Mesendoderm (in vitro differentiated cells): ENCODE data around the gene NTRK1.

Experiments used
- DNase-seq: peaks from one replicate; pipeline ENCODE4 v3.0.0; 2013
- H2AK5ac ChIP-seq: 2 replicates; pipeline ENCODE4 v1.6.1; 2013; ENCODE audit warnings: low read length, inconsistent platforms
- H2BK120ac ChIP-seq: 2 replicates; pipeline ENCODE4 v1.6.1; 2013; ENCODE audit warnings: low read depth, mild to moderate bottlenecking, low read length, moderate library complexity, mixed read lengths
- H2BK15ac ChIP-seq: replicated peaks from 2 replicates; pipeline ENCODE4 v1.6.1; 2013; ENCODE audit warnings: low read depth, mild to moderate bottlenecking, moderate library complexity
- H2BK5ac ChIP-seq: 2 replicates; pipeline ENCODE4 v1.6.1; 2013; ENCODE audit warnings: low read length, inconsistent platforms
- H3K18ac ChIP-seq: 2 replicates; pipeline ENCODE4 v1.6.1; 2013; ENCODE audit warnings: mild to moderate bottlenecking, low read length, mixed read lengths
- H3K23ac ChIP-seq: one replicate; pipeline ENCODE4 v1.6.1; 2013; ENCODE audit warnings: low read length
- H3K27ac ChIP-seq: 2 replicates; pipeline ENCODE4 v1.5.1; 2013; ENCODE audit warnings: low read depth, mild to moderate bottlenecking, inconsistent platforms, low read length, moderate library complexity
- H3K27me3 ChIP-seq: 2 replicates; pipeline ENCODE4 v1.6.1; 2013; ENCODE audit warnings: low read length, control low read depth, mild to moderate bottlenecking, inconsistent platforms; ENCODE audit not compliant: insufficient read depth, poor library complexity
- H3K36me3 ChIP-seq: 2 replicates; pipeline ENCODE4 v1.6.1; 2013; ENCODE audit warnings: low read length, inconsistent platforms; ENCODE audit not compliant: control insufficient read depth, insufficient read depth
- H3K4ac ChIP-seq: one replicate; pipeline ENCODE4 v1.6.1; 2013; ENCODE audit warnings: low read depth, mild to moderate bottlenecking, low read length, moderate library complexity
- H3K4me1 ChIP-seq: 2 replicates; pipeline ENCODE4 v1.6.1; 2013; ENCODE audit warnings: low read depth, low read length, inconsistent platforms; ENCODE audit not compliant: control insufficient read depth
- H3K4me2 ChIP-seq: 2 replicates; pipeline ENCODE4 v1.6.1; 2013; ENCODE audit warnings: low read length
- H3K4me3 ChIP-seq: 2 replicates; pipeline ENCODE4 v1.5.1; 2013; ENCODE audit warnings: mild to moderate bottlenecking, low read length
- H3K56ac ChIP-seq: one replicate; pipeline ENCODE4 v1.6.1; 2013; ENCODE audit warnings: low read length
- H3K79me1 ChIP-seq: 2 replicates; pipeline ENCODE4 v1.6.1; 2013; ENCODE audit warnings: low read length, inconsistent platforms
- H3K79me2 ChIP-seq: 2 replicates; pipeline ENCODE4 v1.6.1; 2013; ENCODE audit warnings: mild to moderate bottlenecking, low read length; ENCODE audit not compliant: control insufficient read depth, insufficient read depth
- H3K9ac ChIP-seq: 2 replicates; pipeline ENCODE4 v1.6.1; 2013; ENCODE audit warnings: low read length, inconsistent platforms
- H4K5ac ChIP-seq: one replicate; pipeline ENCODE4 v1.6.1; 2013; ENCODE audit warnings: low read length
- H4K8ac ChIP-seq: one replicate; pipeline ENCODE4 v1.6.1; 2013; ENCODE audit warnings: low read depth, mild to moderate bottlenecking, control low read depth, low read length, moderate library complexity
- WGBS: extraction: QIAGEN DNeasy Blood & Tissue Kit; methylation state at CpG from one replicate; pipeline ENCODE4 v1.1.7; 2013; ENCODE audit warnings: low lambda C conversion rate, missing lambda C conversion rate; ENCODE audit not compliant: insufficient coverage; ENCODE audit errors: extremely low coverage; 5-methylcytosine and 5-hydroxymethylcytosine counted together

The NTRK1 gene

DNA sequence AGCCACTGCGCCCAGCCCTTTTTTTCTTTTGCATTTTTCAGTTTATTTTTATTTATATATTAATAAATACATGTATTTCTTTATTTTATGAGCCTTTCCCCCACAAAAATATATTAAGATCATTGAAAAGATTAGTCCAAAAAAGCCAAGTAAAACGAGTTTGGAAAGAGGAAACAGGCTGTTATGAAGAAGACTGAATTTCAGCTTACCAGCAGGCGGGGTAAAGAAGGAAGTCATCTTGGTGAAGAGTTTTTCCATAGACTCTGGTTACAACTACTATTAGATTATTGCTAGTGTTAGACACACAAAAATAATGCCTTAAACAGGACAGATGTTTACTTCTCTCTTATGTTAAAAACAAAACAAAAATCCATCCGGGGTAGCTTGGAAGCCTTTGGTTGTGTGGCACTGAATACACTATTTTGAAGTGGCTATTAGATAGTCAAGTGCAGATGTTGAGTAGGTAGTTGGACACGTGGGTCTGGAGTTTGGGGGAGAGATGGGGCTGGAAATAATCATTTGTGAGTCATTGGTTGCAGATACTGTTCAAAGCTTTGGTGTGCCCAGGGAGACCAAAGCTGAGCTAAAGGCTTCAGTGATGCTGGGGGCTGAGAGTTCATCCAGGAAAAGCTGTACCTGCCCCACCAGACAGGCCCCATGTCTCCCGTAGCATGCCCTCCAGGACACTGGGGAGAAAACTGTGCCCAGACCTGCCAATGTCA lies 51.1 kb downstream of the NTRK1 start:
- Histone ChIP-seq H3K18ac (no peak overlapping the region), H2BK5ac (no peak overlapping the region), H2AK5ac (no peak overlapping the region), H3K27me3 (no peaks in the 10 kb centered on the region), H2BK15ac (no peak overlapping the region), H3K9ac (no peak overlapping the region), H2BK120ac (no peak overlapping the region), H3K4me1 (no peaks in the 10 kb centered on the region), H4K8ac (no peak overlapping the region), H3K56ac (no peak overlapping the region), H3K4me3 (no peak overlapping the region), H3K79me2 (no peaks in the 10 kb centered on the region), H3K27ac (no peak overlapping the region), H3K36me3 (no peaks in the 10 kb centered on the region), H4K5ac (no peak overlapping the region), H3K79me1 (no peaks in the 10 kb centered on the region), H3K4me2 (no peak overlapping the region), H3K23ac (no peak overlapping the region), H3K4ac (no peak overlapping the region)
- DNase-seq: no peak
- no CpG with 5 or more reads among the region's 6 CpGs for WGBS

DNA sequence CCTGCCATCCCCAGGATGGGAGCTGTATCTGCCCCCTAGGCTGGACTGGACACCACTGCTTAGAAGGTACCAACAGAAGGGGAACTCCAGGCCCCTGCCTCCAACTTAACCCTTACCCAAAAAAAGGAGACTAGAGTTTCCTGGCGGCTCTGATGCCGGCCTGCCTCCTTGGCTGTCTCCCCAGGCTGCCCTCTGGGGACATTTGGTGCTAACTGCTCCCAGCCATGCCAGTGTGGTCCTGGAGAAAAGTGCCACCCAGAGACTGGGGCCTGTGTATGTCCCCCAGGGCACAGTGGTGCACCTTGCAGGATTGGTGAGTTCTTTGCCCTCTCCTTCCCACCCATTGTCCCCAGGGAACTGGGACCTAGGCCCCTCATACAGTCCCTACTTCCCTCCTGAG lies 51.6 kb downstream of the NTRK1 start:
- H4K8ac ChIP-seq: no peak overlapping the region
- no peak overlapping the region for H2BK5ac ChIP-seq
- H3K79me1 ChIP-seq: no peaks in the 10 kb centered on the region
- no peak overlapping the region for H3K56ac ChIP-seq
- H3K4me2 ChIP-seq: no peak overlapping the region
- H2AK5ac ChIP-seq: no peak overlapping the region
- H3K18ac ChIP-seq: no peak overlapping the region
- H4K5ac ChIP-seq: no peak overlapping the region
- no peak overlapping the region for H3K23ac ChIP-seq
- H3K4me1 ChIP-seq: no peaks in the 10 kb centered on the region
- H2BK120ac ChIP-seq: no peak overlapping the region
- no peaks in the 10 kb centered on the region for H3K36me3 ChIP-seq
- H3K4ac ChIP-seq: no peak overlapping the region
- H3K27ac ChIP-seq: no peak overlapping the region
- no peaks in the 10 kb centered on the region for H3K79me2 ChIP-seq
- no peak overlapping the region for H3K4me3 ChIP-seq
- no peaks in the 10 kb centered on the region for H3K27me3 ChIP-seq
- no peak overlapping the region for H2BK15ac ChIP-seq
- no peak for DNase-seq
- H3K9ac ChIP-seq: no peak overlapping the region
- WGBS: no CpG with 5 or more reads among the region's 2 CpGs

DNA sequence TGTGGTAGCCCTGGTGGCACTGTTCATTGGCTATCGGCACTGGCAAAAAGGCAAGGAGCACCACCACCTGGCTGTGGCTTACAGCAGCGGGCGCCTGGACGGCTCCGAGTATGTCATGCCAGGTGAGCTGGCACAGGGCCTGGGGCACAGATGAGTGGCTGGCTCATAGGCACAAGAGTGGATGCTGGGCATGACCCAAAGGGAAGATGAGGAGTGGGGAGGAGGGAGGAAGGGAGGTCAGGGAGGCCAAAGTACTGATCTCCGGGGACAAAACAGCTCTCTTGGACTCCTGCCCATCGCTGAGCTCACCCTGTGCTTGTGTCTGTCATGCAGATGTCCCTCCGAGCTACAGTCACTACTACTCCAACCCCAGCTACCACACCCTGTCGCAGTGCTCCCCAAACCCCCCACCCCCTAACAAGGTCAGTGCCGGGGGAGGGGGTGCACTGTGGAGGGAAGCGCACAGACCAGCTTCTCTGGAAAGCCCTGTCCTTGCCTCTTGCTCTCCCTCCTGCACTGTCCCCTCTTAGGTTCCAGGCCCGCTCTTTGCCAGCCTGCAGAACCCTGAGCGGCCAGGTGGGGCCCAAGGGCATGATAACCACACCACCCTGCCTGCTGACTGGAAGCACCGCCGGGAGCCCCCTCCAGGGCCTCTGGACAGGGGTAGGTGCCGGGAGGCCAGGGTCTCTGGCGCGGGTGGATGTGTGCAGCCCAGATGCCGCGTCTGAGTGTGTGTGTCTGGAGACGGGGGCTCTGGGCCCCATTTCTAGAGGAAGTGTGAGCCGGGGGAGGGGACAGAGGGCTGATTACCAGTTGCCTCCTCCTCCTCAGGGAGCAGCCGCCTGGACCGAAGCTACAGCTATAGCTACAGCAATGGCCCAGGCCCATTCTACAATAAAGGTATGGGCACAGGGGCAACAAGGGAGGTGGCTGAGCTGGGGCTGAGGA lies 52.5 kb downstream of the NTRK1 start:
- H3K27ac ChIP-seq: no peak overlapping the region

DNA sequence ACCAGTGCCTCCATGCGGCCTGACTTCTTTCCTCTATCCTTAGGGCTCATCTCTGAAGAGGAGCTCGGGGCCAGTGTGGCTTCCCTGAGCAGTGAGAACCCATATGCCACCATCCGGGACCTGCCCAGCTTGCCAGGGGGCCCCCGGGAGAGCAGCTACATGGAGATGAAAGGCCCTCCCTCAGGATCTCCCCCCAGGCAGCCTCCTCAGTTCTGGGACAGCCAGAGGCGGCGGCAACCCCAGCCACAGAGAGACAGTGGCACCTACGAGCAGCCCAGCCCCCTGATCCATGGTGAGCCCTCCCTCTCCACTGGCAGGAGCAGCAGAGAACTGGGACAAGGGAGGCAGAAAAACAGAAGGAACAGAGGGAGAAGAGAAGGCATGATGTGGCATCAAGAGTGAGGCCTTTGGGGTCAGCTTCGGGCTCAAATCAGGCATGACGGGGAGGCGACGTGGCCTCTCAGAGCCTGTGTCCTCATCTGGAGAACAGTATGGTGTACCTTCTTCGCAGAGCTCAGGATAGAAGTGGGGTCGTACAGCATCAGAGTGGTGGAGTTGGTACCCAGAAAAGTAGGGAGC lies 53.2 kb downstream of the NTRK1 start:
- H2AK5ac ChIP-seq: no peak overlapping the region
- no peaks in the 10 kb centered on the region for H3K79me1 ChIP-seq
- no peak overlapping the region for H2BK5ac ChIP-seq
- no peaks in the 10 kb centered on the region for H3K79me2 ChIP-seq
- no peak overlapping the region for H3K23ac ChIP-seq
- no CpG with 5 or more reads among the region's 13 CpGs for WGBS
- no peak overlapping the region for H3K9ac ChIP-seq
- H3K4ac ChIP-seq: no peak overlapping the region
- H4K8ac ChIP-seq: no peak overlapping the region
- no peak overlapping the region for H3K56ac ChIP-seq
- H3K18ac ChIP-seq: no peak overlapping the region
- DNase-seq: no peak
- H3K4me2 ChIP-seq: no peak overlapping the region
- no peaks in the 10 kb centered on the region for H3K27me3 ChIP-seq
- H3K36me3 ChIP-seq: no peaks in the 10 kb centered on the region
- no peak overlapping the region for H2BK120ac ChIP-seq
- H3K27ac ChIP-seq: no peak overlapping the region
- H2BK15ac ChIP-seq: no peak overlapping the region
- H3K4me1 ChIP-seq: no peaks in the 10 kb centered on the region
- no peak overlapping the region for H3K4me3 ChIP-seq
- H4K5ac ChIP-seq: no peak overlapping the region

More for the DNA sequence above, 52.5 kb downstream of the NTRK1 start:
- peak overlapping the region; percentile 34 for H3K56ac ChIP-seq
- no peak overlapping the region for H3K9ac ChIP-seq
- peak; percentile 47 for DNase-seq
- H3K79me1 ChIP-seq: no peaks in the 10 kb centered on the region
- H3K36me3 ChIP-seq: no peaks in the 10 kb centered on the region
- H2BK5ac ChIP-seq: no peak overlapping the region
- no peak overlapping the region for H4K8ac ChIP-seq
- H3K23ac ChIP-seq: no peak overlapping the region
- no peak overlapping the region for H2BK15ac ChIP-seq
- H4K5ac ChIP-seq: no peak overlapping the region
- H3K18ac ChIP-seq: no peak overlapping the region
- H2BK120ac ChIP-seq: no peak overlapping the region
- no CpG with 5 or more reads among the region's 24 CpGs for WGBS
- H3K4ac ChIP-seq: no peak overlapping the region
- no peak overlapping the region for H3K4me2 ChIP-seq
- H3K4me3 ChIP-seq: no peak overlapping the region
- no peak overlapping the region for H2AK5ac ChIP-seq
- H3K79me2 ChIP-seq: no peaks in the 10 kb centered on the region
- no peaks in the 10 kb centered on the region for H3K4me1 ChIP-seq
- H3K27me3 ChIP-seq: no peaks in the 10 kb centered on the region

DNA sequence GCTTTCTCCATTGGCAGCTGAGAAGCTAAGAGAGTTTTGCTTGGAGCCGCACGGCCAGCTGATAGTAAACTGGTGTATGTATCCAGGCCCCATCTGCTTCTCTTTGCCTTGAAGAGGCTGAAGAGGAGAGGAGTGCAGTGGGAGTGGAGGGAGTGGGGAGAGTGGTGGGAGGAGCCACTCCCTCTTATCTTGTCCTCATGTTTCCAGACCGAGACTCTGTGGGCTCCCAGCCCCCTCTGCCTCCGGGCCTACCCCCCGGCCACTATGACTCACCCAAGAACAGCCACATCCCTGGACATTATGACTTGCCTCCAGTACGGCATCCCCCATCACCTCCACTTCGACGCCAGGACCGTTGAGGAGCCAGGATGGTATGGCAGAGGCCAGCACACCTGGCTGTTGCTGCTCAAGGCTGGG lies 53.8 kb downstream of the NTRK1 start:
- Histone ChIP-seq H3K18ac (no peak overlapping the region), H3K23ac (no peak overlapping the region), H2BK120ac (no peak overlapping the region), H3K9ac (no peak overlapping the region), H3K4me2 (no peak overlapping the region), H2BK15ac (no peak overlapping the region), H3K4me1 (no peaks in the 10 kb centered on the region), H4K8ac (no peak overlapping the region), H3K79me2 (no peaks in the 10 kb centered on the region), H3K36me3 (no peaks in the 10 kb centered on the region), H2AK5ac (no peak overlapping the region), H3K27me3 (no peaks in the 10 kb centered on the region), H3K4me3 (no peak overlapping the region), H3K4ac (no peak overlapping the region), H3K79me1 (no peaks in the 10 kb centered on the region), H3K27ac (no peak overlapping the region), H4K5ac (no peak overlapping the region), H3K56ac (no peak overlapping the region), H2BK5ac (no peak overlapping the region)
- no CpG with 5 or more reads among the region's 9 CpGs for WGBS
- no peak for DNase-seq
